Measurements from ENCODE around the gene TNPO3.

- no peak for TF ChIP-seq POLR2A (IDR thresholded peaks at IDR 0.05)
- TF ChIP-seq POLR2AphosphoS5 (IDR thresholded peaks at IDR 0.05), result no peak
Measured at GRCh38 chr7:128941946-128942526, 112.9 kb downstream of the TNPO3 start.

All from upper lobe of left lung (tissue), 4 donors.